Activated naive CD8-positive, alpha-beta T cell (primary cell): ENCODE measurements around the gene AGRP.
A peak's percentile ranks its signal among the peaks of the same experiment; 100 is the strongest.

ENCODE experiments used
- H3K27ac Mint-ChIP-seq: one replicate; pipeline ENCODE4 v1.8.0; 2021; ENCODE audit warnings: mixed read lengths
- H3K27me3 Mint-ChIP-seq: one replicate; pipeline ENCODE4 v1.8.0; 2021; ENCODE audit warnings: mixed read lengths
- H3K36me3 Mint-ChIP-seq: one replicate; pipeline ENCODE4 v1.8.0; 2021; ENCODE audit warnings: mixed read lengths
- H3K4me1 Mint-ChIP-seq: one replicate; pipeline ENCODE4 v1.8.0; 2021; ENCODE audit warnings: low read depth, mixed read lengths
- H3K4me3 Mint-ChIP-seq: one replicate; pipeline ENCODE4 v1.8.0; 2021; ENCODE audit warnings: mild to moderate bottlenecking, mixed read lengths
- H3K9me3 Mint-ChIP-seq: one replicate; pipeline ENCODE4 v1.8.0; 2021; ENCODE audit warnings: low read depth, mixed read lengths

Gene AGRP

GRCh38 chr16:67460168-67460567 is 23.2 kb downstream of the AGRP start:
- no peak overlapping the region for H3K4me3 Mint-ChIP-seq
- H3K27me3 Mint-ChIP-seq = no peaks in the 10 kb centered on the region
- H3K9me3 Mint-ChIP-seq = no peaks in the 10 kb centered on the region
- H3K4me1 Mint-ChIP-seq = peaks cover 19% of the 10 kb centered on the region
- no peak overlapping the region for H3K27ac Mint-ChIP-seq
- no peaks in the 10 kb centered on the region for H3K36me3 Mint-ChIP-seq

GRCh38 chr16:67459861-67460150 is 23.5 kb downstream of the AGRP start:
- Mint-ChIP-seq H3K4me1 (peaks cover 18% of the 10 kb centered on the region), H3K27ac (no peak overlapping the region), H3K27me3 (no peaks in the 10 kb centered on the region), H3K9me3 (no peaks in the 10 kb centered on the region), H3K36me3 (no peaks in the 10 kb centered on the region), H3K4me3 (no peak overlapping the region)

GRCh38 chr16:67459066-67459860 is 24.1 kb downstream of the AGRP start:
- H3K36me3 Mint-ChIP-seq = no peaks in the 10 kb centered on the region
- no peak overlapping the region for H3K27ac Mint-ChIP-seq
- H3K4me3 Mint-ChIP-seq = no peak overlapping the region
- no peaks in the 10 kb centered on the region for H3K27me3 Mint-ChIP-seq
- H3K4me1 Mint-ChIP-seq = peaks cover 17% of the 10 kb centered on the region
- H3K9me3 Mint-ChIP-seq = no peaks in the 10 kb centered on the region

GRCh38 chr16:67458121-67458641 is 25.2 kb downstream of the AGRP start:
- H3K4me3 Mint-ChIP-seq = no peak overlapping the region
- no peaks in the 10 kb centered on the region for H3K27me3 Mint-ChIP-seq
- no peaks in the 10 kb centered on the region for H3K36me3 Mint-ChIP-seq
- no peaks in the 10 kb centered on the region for H3K9me3 Mint-ChIP-seq
- no peak overlapping the region for H3K27ac Mint-ChIP-seq
- H3K4me1 Mint-ChIP-seq = peaks cover 17% of the 10 kb centered on the region

DNA sequence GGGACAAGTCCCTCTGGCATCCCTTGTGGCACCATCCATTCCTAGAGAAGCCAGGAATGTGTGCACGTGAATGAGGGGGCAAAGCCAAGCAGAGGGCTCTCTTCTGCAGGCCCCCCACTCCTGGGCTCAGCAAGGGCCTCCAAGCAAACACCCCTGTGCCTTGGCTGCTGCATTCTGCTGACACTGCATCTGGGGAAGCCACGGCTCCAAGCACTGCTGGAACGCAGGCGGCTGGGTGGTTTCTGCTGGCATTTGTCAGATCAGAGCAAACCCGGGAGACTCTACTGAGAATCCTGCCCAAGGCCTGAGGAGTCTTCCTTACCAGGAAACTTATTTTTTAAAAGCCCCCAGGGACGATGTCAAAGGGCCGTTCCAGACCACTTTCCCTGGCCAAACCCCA is 25.7 kb downstream of the AGRP start:
- Mint-ChIP-seq H3K4me3 (no peak overlapping the region), H3K36me3 (no peaks in the 10 kb centered on the region)

DNA sequence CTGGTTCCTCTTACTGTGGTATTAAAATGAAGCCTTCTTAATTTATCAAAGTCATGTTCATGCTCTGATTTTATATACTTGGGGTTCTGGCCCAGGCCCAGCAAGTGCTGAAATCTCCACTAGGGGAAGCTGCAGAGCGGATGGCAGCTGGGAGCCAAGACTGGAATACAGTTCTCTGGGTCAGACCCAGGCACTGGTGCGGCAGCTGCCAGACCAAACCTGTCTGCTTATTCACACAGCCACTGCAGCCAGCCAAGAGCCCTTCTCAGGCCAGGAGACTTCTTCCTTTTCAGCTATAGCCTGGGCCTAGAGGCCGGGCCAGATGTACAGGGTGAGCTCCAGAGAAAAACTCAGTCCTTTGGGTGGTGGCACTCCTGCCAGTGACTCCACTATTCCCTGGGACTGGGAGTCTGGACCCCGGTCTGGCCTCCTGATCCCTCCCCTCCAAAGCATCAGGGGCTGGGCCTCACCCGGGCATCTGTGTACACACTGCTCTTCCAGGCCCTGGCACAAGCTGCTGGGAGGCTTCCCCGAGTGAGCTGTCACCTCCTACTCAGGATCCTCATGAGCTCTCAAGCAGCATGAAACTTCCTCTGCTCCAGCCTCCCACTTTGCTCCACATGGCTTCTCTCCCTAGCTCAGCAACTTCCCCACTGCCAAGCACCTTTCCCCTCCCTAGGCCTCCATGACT is 26.8 kb downstream of the AGRP start:
- H3K27ac Mint-ChIP-seq = peak overlapping the region; percentile 51
- H3K27me3 Mint-ChIP-seq = no peaks in the 10 kb centered on the region
- H3K36me3 Mint-ChIP-seq = no peaks in the 10 kb centered on the region
- no peaks in the 10 kb centered on the region for H3K9me3 Mint-ChIP-seq
- H3K4me1 Mint-ChIP-seq = peaks cover 17% of the 10 kb centered on the region
- no peak overlapping the region for H3K4me3 Mint-ChIP-seq

More for the DNA sequence above, 25.7 kb downstream of the AGRP start:
- H3K27ac Mint-ChIP-seq = no peak overlapping the region
- H3K9me3 Mint-ChIP-seq = no peaks in the 10 kb centered on the region
- H3K4me1 Mint-ChIP-seq = peaks cover 17% of the 10 kb centered on the region
- H3K27me3 Mint-ChIP-seq = no peaks in the 10 kb centered on the region

- Mint-ChIP-seq H3K27me3 (no peaks in the 10 kb centered on the region), H3K27ac (no peak overlapping the region)
Observed at GRCh38 chr16:67454852-67455251, 28.5 kb downstream of the AGRP start.

GRCh38 chr16:67454104-67454503 is 29.2 kb downstream of the AGRP start:
- peaks cover 16% of the 10 kb centered on the region for H3K4me1 Mint-ChIP-seq
- peak overlapping the region; percentile 68 for H3K27ac Mint-ChIP-seq

More at GRCh38 chr16:67454852-67455251, 28.5 kb downstream of the AGRP start:
- no peaks in the 10 kb centered on the region for H3K9me3 Mint-ChIP-seq
- H3K36me3 Mint-ChIP-seq = no peaks in the 10 kb centered on the region
- no peak overlapping the region for H3K4me3 Mint-ChIP-seq
- H3K4me1 Mint-ChIP-seq = peaks cover 16% of the 10 kb centered on the region

DNA sequence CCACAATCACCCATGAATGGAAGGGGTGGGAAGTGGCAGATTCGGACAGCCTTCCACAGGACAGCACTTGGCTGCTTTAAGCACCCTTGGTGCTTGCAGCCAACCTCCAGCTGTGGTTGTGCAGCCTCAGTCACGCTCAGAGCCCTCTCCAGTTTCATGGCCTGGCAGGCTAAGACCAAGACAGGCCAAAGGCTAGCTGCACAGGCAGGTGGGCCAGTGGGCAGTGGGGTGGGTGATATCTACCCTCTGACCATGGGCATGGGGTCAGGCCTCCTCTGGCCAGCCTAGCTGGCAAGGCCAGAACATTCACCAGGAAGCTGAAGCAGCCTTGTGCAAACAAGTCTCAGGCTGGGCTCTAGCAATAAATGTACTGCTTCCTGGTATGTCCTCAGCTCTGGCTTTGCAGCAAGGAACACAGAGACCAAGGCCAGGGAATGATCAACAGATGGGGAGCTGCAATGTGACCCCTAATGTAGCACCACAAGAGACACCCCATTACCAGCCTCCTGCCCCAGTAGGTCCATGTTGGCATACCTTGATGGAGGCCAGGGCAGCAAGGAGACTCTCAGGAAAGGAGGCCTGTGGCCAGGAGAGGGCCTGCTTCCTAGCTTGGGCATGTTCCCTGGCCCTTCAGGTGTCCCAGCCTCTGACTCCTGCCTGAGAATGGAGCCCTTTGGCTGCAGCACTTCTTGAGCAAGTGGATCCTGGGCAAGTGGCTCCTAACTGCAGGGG is 31.5 kb downstream of the AGRP start:
- H3K9me3 Mint-ChIP-seq = no peaks in the 10 kb centered on the region
- H3K27ac Mint-ChIP-seq = no peak overlapping the region
- H3K36me3 Mint-ChIP-seq = no peaks in the 10 kb centered on the region
- no peaks in the 10 kb centered on the region for H3K27me3 Mint-ChIP-seq
- H3K4me3 Mint-ChIP-seq = no peak overlapping the region
- H3K4me1 Mint-ChIP-seq = peaks cover 10% of the 10 kb centered on the region

More at GRCh38 chr16:67454104-67454503, 29.2 kb downstream of the AGRP start:
- no peaks in the 10 kb centered on the region for H3K27me3 Mint-ChIP-seq
- no peak overlapping the region for H3K4me3 Mint-ChIP-seq
- no peaks in the 10 kb centered on the region for H3K9me3 Mint-ChIP-seq
- no peaks in the 10 kb centered on the region for H3K36me3 Mint-ChIP-seq

DNA sequence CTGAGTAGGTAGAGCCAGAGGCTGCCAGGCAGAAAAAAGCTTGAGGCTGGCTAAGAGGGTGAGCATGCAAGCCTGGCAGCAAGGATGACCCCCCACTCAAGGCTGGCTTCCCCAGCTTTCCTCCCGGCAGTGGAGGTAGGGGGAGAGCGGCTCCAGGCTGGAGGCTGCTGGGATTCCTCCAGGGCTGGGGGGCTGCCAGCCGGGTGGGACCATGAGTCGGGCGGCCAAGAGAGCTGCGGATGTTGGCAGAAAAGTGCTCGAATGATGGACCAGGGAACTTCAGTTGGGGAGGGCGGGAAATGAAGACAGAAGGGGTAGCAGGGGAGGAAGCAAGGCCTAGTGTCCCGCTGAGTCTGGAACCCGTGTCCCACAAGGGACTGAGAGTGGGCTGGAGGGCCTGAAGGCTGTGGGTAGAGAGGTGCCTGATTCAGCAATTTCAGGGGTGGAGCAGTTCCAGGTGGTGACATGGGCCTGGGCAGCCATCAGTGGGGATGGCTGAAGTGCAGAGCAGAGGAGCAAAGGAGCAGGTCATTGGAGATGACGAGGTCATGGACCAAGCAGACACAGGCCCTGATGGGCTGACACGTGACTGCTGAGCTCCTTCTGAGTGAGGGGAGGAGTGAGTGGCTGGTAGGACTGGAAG is 32.2 kb downstream of the AGRP start:
- Mint-ChIP-seq H3K4me3 (no peak overlapping the region), H3K27ac (no peak overlapping the region), H3K27me3 (no peaks in the 10 kb centered on the region)

GRCh38 chr16:67449739-67450138 is 33.6 kb downstream of the AGRP start:
- no peak overlapping the region for H3K4me3 Mint-ChIP-seq
- no peak overlapping the region for H3K27ac Mint-ChIP-seq

More for the DNA sequence above, 32.2 kb downstream of the AGRP start:
- Mint-ChIP-seq H3K4me1 (peaks cover 5% of the 10 kb centered on the region), H3K9me3 (no peaks in the 10 kb centered on the region), H3K36me3 (no peaks in the 10 kb centered on the region)

DNA sequence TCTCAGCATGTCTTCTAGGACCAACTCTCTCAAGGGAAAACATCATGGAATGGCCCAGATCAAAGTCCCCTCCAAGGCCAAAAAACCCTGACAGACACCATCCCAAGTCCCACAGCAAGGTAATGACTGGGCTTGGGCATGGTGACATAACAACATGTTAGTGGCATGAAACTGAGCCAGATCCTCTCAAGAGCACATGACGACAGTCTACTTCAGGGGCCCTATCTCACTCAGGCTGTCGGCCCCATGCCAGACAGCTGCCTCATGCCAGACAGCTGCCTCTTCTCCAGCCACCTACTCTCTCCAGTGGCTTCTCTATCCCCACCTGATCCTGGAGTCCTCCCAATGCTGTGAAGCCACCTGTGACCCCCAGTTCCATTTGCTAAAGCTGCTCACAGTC is 34.0 kb downstream of the AGRP start:
- Mint-ChIP-seq H3K4me3 (no peak overlapping the region), H3K27me3 (no peaks in the 10 kb centered on the region), H3K36me3 (no peaks in the 10 kb centered on the region), H3K4me1 (no peaks in the 10 kb centered on the region), H3K27ac (no peak overlapping the region), H3K9me3 (no peaks in the 10 kb centered on the region)

More at GRCh38 chr16:67449739-67450138, 33.6 kb downstream of the AGRP start:
- Mint-ChIP-seq H3K4me1 (no peaks in the 10 kb centered on the region), H3K9me3 (no peaks in the 10 kb centered on the region), H3K36me3 (no peaks in the 10 kb centered on the region), H3K27me3 (no peaks in the 10 kb centered on the region)

- Mint-ChIP-seq H3K27ac (no peak overlapping the region), H3K4me3 (no peak overlapping the region), H3K4me1 (no peaks in the 10 kb centered on the region), H3K36me3 (no peaks in the 10 kb centered on the region), H3K9me3 (no peaks in the 10 kb centered on the region), H3K27me3 (no peaks in the 10 kb centered on the region)
Observed at GRCh38 chr16:67448580-67448979, 34.8 kb downstream of the AGRP start.

- no peaks in the 10 kb centered on the region for H3K4me1 Mint-ChIP-seq
- no peak overlapping the region for H3K4me3 Mint-ChIP-seq
- H3K27ac Mint-ChIP-seq = no peak overlapping the region
- no peaks in the 10 kb centered on the region for H3K27me3 Mint-ChIP-seq
- no peaks in the 10 kb centered on the region for H3K36me3 Mint-ChIP-seq
- H3K9me3 Mint-ChIP-seq = no peaks in the 10 kb centered on the region
Observed at GRCh38 chr16:67447508-67448076, 35.8 kb downstream of the AGRP start.
